Subcutaneous abdominal adipose tissue (tissue), 5 donors: Measurements from ENCODE around the gene SMPDL3A.
A peak's percentile ranks its signal among the peaks of the same experiment; 100 is the strongest.

ENCODE experiments used
- H3K27ac ChIP-seq: one replicate; pipeline ENCODE4 v1.7.0; 2013; ENCODE audit warnings: low read depth, mild to moderate bottlenecking, inconsistent platforms, low read length, moderate library complexity
- H3K27me3 ChIP-seq, 5 donors: one replicate each; pipeline ENCODE4 v1.7.0; 2013; ENCODE audit warnings: low read length in 5 of 5, inconsistent platforms in 1 of 5; ENCODE audit not compliant: control insufficient read depth in 5 of 5, insufficient read depth in 4 of 5
- H3K36me3 ChIP-seq, 5 donors: one replicate each; pipeline ENCODE4 v1.7.0; 2013; ENCODE audit warnings: low read length in 5 of 5; ENCODE audit not compliant: control insufficient read depth in 5 of 5, insufficient read depth in 5 of 5
- H3K4me1 ChIP-seq, 5 donors: one replicate each; pipeline ENCODE4 v1.7.0; 2013; ENCODE audit warnings: low read length in 5 of 5, mild to moderate bottlenecking in 3 of 5, moderate library complexity in 1 of 5; ENCODE audit not compliant: control insufficient read depth in 5 of 5, insufficient read depth in 5 of 5
- H3K4me3 ChIP-seq, 5 donors: one replicate each; pipeline ENCODE4 v1.7.0; 2013; ENCODE audit warnings: low read length in 5 of 5, low read depth in 1 of 5
- H3K9ac ChIP-seq, 5 donors: one replicate each; pipeline ENCODE4 v1.7.0; 2013; ENCODE audit warnings: low read length in 5 of 5, mild to moderate bottlenecking in 4 of 5, moderate library complexity in 3 of 5
- H3K9me3 ChIP-seq, 5 donors: one replicate each; pipeline ENCODE4 v1.7.0; 2013; ENCODE audit warnings: low read length in 5 of 5; ENCODE audit not compliant: control insufficient read depth in 5 of 5
- donor health status: healthy.
- donor health status: healthy.
- donor health status: healthy.
- donor health status: healthy.
- donor health status: healthy.

The SMPDL3A gene

GRCh38 chr6:122839906-122840305, 50.8 kb downstream of the SMPDL3A start:
- Histone ChIP-seq H3K4me1 (no peaks in the 10 kb centered on the region), H3K9me3 (no peaks in the 10 kb centered on the region), H3K4me3 (no peak overlapping the region), H3K9ac (no peak overlapping the region), H3K27me3 (no peaks in the 10 kb centered on the region), H3K36me3 (no peaks in the 10 kb centered on the region), H3K27ac (no peak overlapping the region)

- no peak overlapping the region for H3K9ac ChIP-seq
- no peaks in the 10 kb centered on the region for H3K4me1 ChIP-seq
- no peaks in the 10 kb centered on the region for H3K9me3 ChIP-seq
- no peaks in the 10 kb centered on the region for H3K36me3 ChIP-seq
- no peaks in the 10 kb centered on the region for H3K27me3 ChIP-seq
- H3K4me3 ChIP-seq: no peak overlapping the region
- no peak overlapping the region for H3K27ac ChIP-seq
Measured at GRCh38 chr6:122845464-122845863, 56.4 kb downstream of the SMPDL3A start.

- H3K9ac ChIP-seq: no peak overlapping the region
- no peaks in the 10 kb centered on the region for H3K36me3 ChIP-seq
- peak overlapping the region in 1 of 5 donors; percentile 33 for H3K4me3 ChIP-seq
- H3K27ac ChIP-seq: no peak overlapping the region
- no peaks in the 10 kb centered on the region for H3K27me3 ChIP-seq
- no peaks in the 10 kb centered on the region for H3K9me3 ChIP-seq
- no peaks in the 10 kb centered on the region for H3K4me1 ChIP-seq
Measured at GRCh38 chr6:122845916-122846612, 57.0 kb downstream of the SMPDL3A start.

- H3K4me3 ChIP-seq: no peak overlapping the region
- H3K9me3 ChIP-seq: no peaks in the 10 kb centered on the region
- no peak overlapping the region for H3K27ac ChIP-seq
- H3K9ac ChIP-seq: no peak overlapping the region
- no peaks in the 10 kb centered on the region for H3K36me3 ChIP-seq
- no peaks in the 10 kb centered on the region for H3K4me1 ChIP-seq
- no peaks in the 10 kb centered on the region for H3K27me3 ChIP-seq
Measured at GRCh38 chr6:122853259-122853995, 64.4 kb downstream of the SMPDL3A start.
